ENCODE measurements around the gene GOLGB1.

The GOLGB1 gene

GRCh38 chr3:121663171-121663847, 86.2 kb downstream of the GOLGB1 start:
- H3K9me3 ChIP-seq (ENCODE audit: control insufficient read depth, low read length) = no peaks in the 10 kb centered on the region
- H4K8ac ChIP-seq (ENCODE audit: low read length) = no peak overlapping the region
- H3K4ac ChIP-seq (ENCODE audit: low read depth in 1 of 2, low read length in 2 of 2) = no peak overlapping the region
- no peak overlapping the region for H2BK120ac ChIP-seq (ENCODE audit: low read depth, low read length)
- no peak overlapping the region for H3K23ac ChIP-seq (ENCODE audit: low read length in 2 of 2)
- no peak overlapping the region for H3K18ac ChIP-seq (ENCODE audit: low read depth in 1 of 2, low read length in 2 of 2)
- no peaks in the 10 kb centered on the region for H3K4me1 ChIP-seq (ENCODE audit: control insufficient read depth, insufficient read depth, low read depth, low read length)
- no peak overlapping the region for H3K27ac ChIP-seq (ENCODE audit: low read length, poor library complexity, severe bottlenecking)
- H3K36me3 ChIP-seq (ENCODE audit: control insufficient read depth in 1 of 2, insufficient read depth in 2 of 2, low read depth in 1 of 2, low read length in 2 of 2) = peaks cover 33 to 68% of the 10 kb centered on the region in 2 experiments
- H4K91ac ChIP-seq (ENCODE audit: low read length) = no peak overlapping the region
- no peak overlapping the region for H3K14ac ChIP-seq (ENCODE audit: low read length in 2 of 2)
- H2BK12ac ChIP-seq (ENCODE audit: low read length in 2 of 2) = no peak overlapping the region
- peaks cover 3% of the 10 kb centered on the region for H3K79me1 ChIP-seq (replicated peaks; ENCODE audit: low read length, poor library complexity, severe bottlenecking)
- H2BK5ac ChIP-seq (ENCODE audit: low read depth, low read length, poor library complexity, severe bottlenecking) = no peak overlapping the region
- H3K27me3 ChIP-seq (ENCODE audit: control insufficient read depth in 1 of 2, insufficient read depth in 1 of 2, low read length in 2 of 2) = no peaks in the 10 kb centered on the region
- no peak overlapping the region for H3K4me3 ChIP-seq (ENCODE audit: insufficient read depth in 1 of 2, low read depth in 1 of 2, low read length in 2 of 2)
- no peak overlapping the region for H2AK5ac ChIP-seq (ENCODE audit: low read length, severe bottlenecking)
- DNase-seq = no peak
- H3K9ac ChIP-seq (ENCODE audit: low read length) = no peak overlapping the region
- H2AFZ ChIP-seq (ENCODE audit: low read depth, low read length) = no peak overlapping the region
- H2BK15ac ChIP-seq (ENCODE audit: low read depth, poor library complexity, severe bottlenecking) = no peak overlapping the region
- 100% methylated on average over 1 of the region's 2 CpGs for WGBS
- no peak overlapping the region for H3K4me2 ChIP-seq (ENCODE audit: low read length, poor library complexity, severe bottlenecking)

DNA sequence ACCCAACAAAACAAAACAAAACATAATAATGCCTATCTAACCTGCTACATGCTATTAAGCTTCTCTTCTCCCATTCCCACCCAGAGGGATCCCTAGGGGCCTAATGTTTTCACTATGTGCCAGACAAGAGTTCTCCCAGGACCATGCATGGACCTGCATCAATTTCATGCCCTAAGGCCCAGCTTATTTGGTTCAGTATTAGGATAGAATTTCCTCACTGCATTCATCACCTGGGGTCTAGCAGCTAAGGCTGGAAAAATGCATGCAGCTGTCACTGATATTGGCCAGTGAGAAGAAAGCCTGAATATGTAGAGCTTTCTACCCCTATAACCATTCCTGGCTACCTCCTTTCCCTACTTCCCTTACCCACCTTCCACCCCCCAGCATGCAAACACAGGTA, 86.8 kb downstream of the GOLGB1 start:
- no peak overlapping the region for H2AK5ac ChIP-seq (ENCODE audit: low read length, severe bottlenecking)
- H2BK5ac ChIP-seq (ENCODE audit: low read depth, low read length, poor library complexity, severe bottlenecking) = no peak overlapping the region
- no peak overlapping the region for H2BK12ac ChIP-seq (ENCODE audit: low read length in 2 of 2)
- no peak overlapping the region for H3K4me3 ChIP-seq (ENCODE audit: insufficient read depth in 1 of 2, low read depth in 1 of 2, low read length in 2 of 2)
- H4K8ac ChIP-seq (ENCODE audit: low read length) = no peak overlapping the region
- no peak overlapping the region for H3K23ac ChIP-seq (ENCODE audit: low read length in 2 of 2)
- H4K91ac ChIP-seq (ENCODE audit: low read length) = no peak overlapping the region
- H3K9ac ChIP-seq (ENCODE audit: low read length) = no peak overlapping the region
- H3K4me1 ChIP-seq (ENCODE audit: control insufficient read depth, insufficient read depth, low read depth, low read length) = no peaks in the 10 kb centered on the region
- no peak overlapping the region for H3K18ac ChIP-seq (ENCODE audit: low read depth in 1 of 2, low read length in 2 of 2)
- H2BK120ac ChIP-seq (ENCODE audit: low read depth, low read length) = no peak overlapping the region
- H3K4ac ChIP-seq (ENCODE audit: low read depth in 1 of 2, low read length in 2 of 2) = no peak overlapping the region
- H2BK15ac ChIP-seq (ENCODE audit: low read depth, poor library complexity, severe bottlenecking) = no peak overlapping the region
- H3K79me1 ChIP-seq (replicated peaks; ENCODE audit: low read length, poor library complexity, severe bottlenecking) = peaks cover 2% of the 10 kb centered on the region
- H2AFZ ChIP-seq (ENCODE audit: low read depth, low read length) = no peak overlapping the region
- no peaks in the 10 kb centered on the region for H3K9me3 ChIP-seq (ENCODE audit: control insufficient read depth, low read length)
- no peak for DNase-seq
- H3K36me3 ChIP-seq (ENCODE audit: control insufficient read depth in 1 of 2, insufficient read depth in 2 of 2, low read depth in 1 of 2, low read length in 2 of 2) = peaks cover 31 to 64% of the 10 kb centered on the region in 2 experiments
- H3K4me2 ChIP-seq (ENCODE audit: low read length, poor library complexity, severe bottlenecking) = no peak overlapping the region
- H3K27me3 ChIP-seq (ENCODE audit: control insufficient read depth in 1 of 2, insufficient read depth in 1 of 2, low read length in 2 of 2) = no peaks in the 10 kb centered on the region
- H3K27ac ChIP-seq (ENCODE audit: low read length, poor library complexity, severe bottlenecking) = no peak overlapping the region
- no peak overlapping the region for H3K14ac ChIP-seq (ENCODE audit: low read length in 2 of 2)

- peaks cover 28 to 50% of the 10 kb centered on the region in 2 experiments for H3K36me3 ChIP-seq (ENCODE audit: control insufficient read depth in 1 of 2, insufficient read depth in 2 of 2, low read depth in 1 of 2, low read length in 2 of 2)
- H4K91ac ChIP-seq (ENCODE audit: low read length) = no peak overlapping the region
- no peak overlapping the region for H3K23ac ChIP-seq (ENCODE audit: low read length in 2 of 2)
- no peak overlapping the region for H2BK5ac ChIP-seq (ENCODE audit: low read depth, low read length, poor library complexity, severe bottlenecking)
- H3K4me1 ChIP-seq (ENCODE audit: control insufficient read depth, insufficient read depth, low read depth, low read length) = no peaks in the 10 kb centered on the region
- H4K8ac ChIP-seq (ENCODE audit: low read length) = no peak overlapping the region
- H3K27ac ChIP-seq (ENCODE audit: low read length, poor library complexity, severe bottlenecking) = no peak overlapping the region
- H3K4me2 ChIP-seq (ENCODE audit: low read length, poor library complexity, severe bottlenecking) = no peak overlapping the region
- no peak overlapping the region for H2BK15ac ChIP-seq (ENCODE audit: low read depth, poor library complexity, severe bottlenecking)
- H3K4me3 ChIP-seq (ENCODE audit: insufficient read depth in 1 of 2, low read depth in 1 of 2, low read length in 2 of 2) = no peak overlapping the region
- H3K27me3 ChIP-seq (ENCODE audit: control insufficient read depth in 1 of 2, insufficient read depth in 1 of 2, low read length in 2 of 2) = no peaks in the 10 kb centered on the region
- H2BK12ac ChIP-seq (ENCODE audit: low read length in 2 of 2) = no peak overlapping the region
- H2AFZ ChIP-seq (ENCODE audit: low read depth, low read length) = no peak overlapping the region
- no peaks in the 10 kb centered on the region for H3K9me3 ChIP-seq (ENCODE audit: control insufficient read depth, low read length)
- H3K9ac ChIP-seq (ENCODE audit: low read length) = no peak overlapping the region
- no peak overlapping the region for H3K4ac ChIP-seq (ENCODE audit: low read depth in 1 of 2, low read length in 2 of 2)
- H2BK120ac ChIP-seq (ENCODE audit: low read depth, low read length) = no peak overlapping the region
- 100% methylated on average over 6 of the region's 6 CpGs for WGBS
- no peak for DNase-seq
- no peak overlapping the region for H2AK5ac ChIP-seq (ENCODE audit: low read length, severe bottlenecking)
- no peak overlapping the region for H3K14ac ChIP-seq (ENCODE audit: low read length in 2 of 2)
- H3K18ac ChIP-seq (ENCODE audit: low read depth in 1 of 2, low read length in 2 of 2) = no peak overlapping the region
- H3K79me1 ChIP-seq (replicated peaks; ENCODE audit: low read length, poor library complexity, severe bottlenecking) = no peaks in the 10 kb centered on the region
Measured at GRCh38 chr3:121661376-121661775, 88.2 kb downstream of the GOLGB1 start.

GRCh38 chr3:121660356-121661171, 89.0 kb downstream of the GOLGB1 start, which contains the start of gene HCLS1:
HCLS1 (minus strand) TSS chr3:121660903; CDS start chr3:121658347, 2,556 bp downstream.
- no peak within 1 kb of the TSS for H4K91ac ChIP-seq (ENCODE audit: low read length)
- H3K9ac ChIP-seq (ENCODE audit: low read length) = no peak within 1 kb of the TSS
- no peaks in the 10 kb centered on the region for H3K9me3 ChIP-seq (ENCODE audit: control insufficient read depth, low read length)
- 83% methylated on average over 7 of the region's 9 CpGs for WGBS
- H2AFZ ChIP-seq (ENCODE audit: low read depth, low read length) = no peak within 1 kb of the TSS
- no peak within 1 kb of the TSS for H2BK12ac ChIP-seq (ENCODE audit: low read length in 2 of 2)
- H3K4me2 ChIP-seq (ENCODE audit: low read length, poor library complexity, severe bottlenecking) = no peak within 1 kb of the TSS
- no peak within 1 kb of the TSS for H4K8ac ChIP-seq (ENCODE audit: low read length)
- H2BK120ac ChIP-seq (ENCODE audit: low read depth, low read length) = no peak within 1 kb of the TSS
- H3K36me3 ChIP-seq (ENCODE audit: control insufficient read depth in 1 of 2, insufficient read depth in 2 of 2, low read depth in 1 of 2, low read length in 2 of 2) = peaks cover 22 to 42% of the 10 kb centered on the region in 2 experiments
- H2AK5ac ChIP-seq (ENCODE audit: low read length, severe bottlenecking) = no peak within 1 kb of the TSS
- H3K4me1 ChIP-seq (ENCODE audit: control insufficient read depth, insufficient read depth, low read depth, low read length) = no peaks in the 10 kb centered on the region
- H3K14ac ChIP-seq (ENCODE audit: low read length in 2 of 2) = no peak within 1 kb of the TSS
- no peak within 1 kb of the TSS for H3K4me3 ChIP-seq (ENCODE audit: insufficient read depth in 1 of 2, low read depth in 1 of 2, low read length in 2 of 2)
- no peak within 1 kb of the TSS for H3K27ac ChIP-seq (ENCODE audit: low read length, poor library complexity, severe bottlenecking)
- DNase-seq = no peak
- H3K27me3 ChIP-seq (ENCODE audit: control insufficient read depth in 1 of 2, insufficient read depth in 1 of 2, low read length in 2 of 2) = no peaks in the 10 kb centered on the region
- no peak within 1 kb of the TSS for H3K23ac ChIP-seq (ENCODE audit: low read length in 2 of 2)
- H2BK5ac ChIP-seq (ENCODE audit: low read depth, low read length, poor library complexity, severe bottlenecking) = no peak within 1 kb of the TSS
- H3K18ac ChIP-seq (ENCODE audit: low read depth in 1 of 2, low read length in 2 of 2) = peak within 1 kb of the TSS in 1 of 2 experiments; percentile 4
- no peaks in the 10 kb centered on the region for H3K79me1 ChIP-seq (replicated peaks; ENCODE audit: low read length, poor library complexity, severe bottlenecking)
- H3K4ac ChIP-seq (ENCODE audit: low read depth in 1 of 2, low read length in 2 of 2) = no peak within 1 kb of the TSS
- no peak within 1 kb of the TSS for H2BK15ac ChIP-seq (ENCODE audit: low read depth, poor library complexity, severe bottlenecking)
